HG03571 (cell line): Measurements from ENCODE around the gene CITED2.
"Not testable (repeated sequence)": the region's sequence is repeated elsewhere in the genome, so short reads cannot be mapped to it uniquely, and the experiment has no call there.

Experiments
- ATAC-seq: cut with Tn5 transposase; IDR thresholded peaks from one replicate; pipeline ENCODE4 v1.9.1; 2021; ENCODE audit not compliant: unreplicated experiment

The CITED2 gene

DNA sequence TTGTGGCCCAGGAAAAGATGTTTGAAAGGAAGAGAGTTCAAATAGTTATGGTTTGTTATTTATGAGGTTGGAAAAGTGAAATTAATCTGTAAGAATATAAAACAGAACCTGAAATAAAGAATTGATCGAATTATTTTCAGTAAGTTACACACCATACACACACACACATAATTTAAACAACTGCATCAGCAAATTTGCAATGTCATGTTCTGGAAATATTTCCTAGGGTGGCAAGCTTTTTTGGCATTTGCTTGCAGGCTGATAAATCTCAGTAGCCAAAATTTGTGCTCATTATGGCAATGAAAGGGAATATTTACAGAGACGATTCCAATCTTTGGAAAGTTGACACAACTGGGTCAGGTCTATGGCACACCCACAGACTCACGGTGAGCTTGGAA, 9.5 kb downstream of the CITED2 start:
- no peak for ATAC-seq

DNA sequence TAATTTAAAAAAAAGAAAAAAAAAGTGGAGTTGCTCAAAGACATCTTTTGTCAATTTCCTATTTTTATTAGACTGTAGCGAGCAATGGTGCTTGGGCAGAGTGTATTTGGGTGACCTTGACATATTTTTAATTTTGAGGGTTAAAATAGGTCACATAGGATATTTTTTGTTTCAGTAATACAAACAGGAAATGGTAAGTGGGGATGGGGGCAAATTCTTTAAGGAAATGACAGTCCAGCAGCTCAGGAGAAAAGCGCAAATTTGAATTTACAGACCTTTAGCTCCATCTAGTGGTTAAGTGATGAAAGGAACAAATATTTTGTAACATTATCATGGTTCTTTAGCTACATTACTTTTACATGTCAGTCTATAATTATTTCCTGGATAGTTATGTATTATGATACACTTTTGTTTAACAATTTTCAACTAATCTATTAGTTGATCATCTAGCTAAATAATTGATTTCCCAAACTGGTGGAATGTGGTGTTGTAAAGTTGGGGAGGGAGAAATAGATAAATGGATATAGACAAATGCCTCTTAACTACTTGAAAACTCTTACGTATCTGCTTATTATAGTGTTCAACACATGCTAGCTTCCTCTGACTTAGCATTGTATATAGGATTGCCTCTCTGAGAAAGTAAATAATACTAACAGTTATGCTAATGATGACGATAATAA, 10.0 kb downstream of the CITED2 start:
- no peak for ATAC-seq

DNA sequence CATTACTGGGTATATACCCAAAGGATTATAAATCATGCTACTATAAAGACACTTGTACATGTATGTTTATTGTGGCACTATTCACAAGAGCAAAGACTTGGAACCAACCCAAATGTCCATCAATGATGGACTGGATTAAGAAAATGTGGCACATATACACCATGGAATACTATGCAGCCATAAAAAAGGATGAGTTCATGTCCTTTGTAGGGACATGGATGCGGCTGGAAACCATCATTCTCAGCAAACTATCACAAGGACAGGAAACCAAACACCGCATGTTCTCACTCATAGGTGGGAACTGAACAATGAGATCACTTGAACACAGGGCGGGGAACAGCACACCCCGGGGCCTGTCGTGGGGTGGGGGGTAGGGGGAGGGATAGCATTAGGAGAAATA, 10.7 kb downstream of the CITED2 start:
- not testable (repeated sequence) for ATAC-seq

DNA sequence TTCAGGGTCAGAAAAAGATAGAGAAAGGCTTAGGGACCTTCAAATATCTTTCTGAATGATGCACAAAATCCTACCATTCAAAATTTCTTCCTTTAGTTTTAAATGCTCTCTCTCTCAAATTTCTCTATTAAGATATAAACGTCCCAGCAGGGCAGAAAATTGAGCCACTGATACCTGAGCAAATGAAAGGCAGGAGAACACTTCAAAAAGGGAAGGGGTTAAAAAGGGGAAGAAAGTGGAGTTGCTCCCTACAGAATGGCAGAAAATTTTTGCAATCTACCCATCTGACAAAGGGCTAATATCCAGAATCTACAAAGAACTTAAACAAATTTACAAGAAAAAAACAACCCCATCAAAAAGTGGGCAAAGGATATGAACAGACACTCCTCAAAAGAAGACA, 11.3 kb downstream of the CITED2 start:
- not testable (repeated sequence) for ATAC-seq

DNA sequence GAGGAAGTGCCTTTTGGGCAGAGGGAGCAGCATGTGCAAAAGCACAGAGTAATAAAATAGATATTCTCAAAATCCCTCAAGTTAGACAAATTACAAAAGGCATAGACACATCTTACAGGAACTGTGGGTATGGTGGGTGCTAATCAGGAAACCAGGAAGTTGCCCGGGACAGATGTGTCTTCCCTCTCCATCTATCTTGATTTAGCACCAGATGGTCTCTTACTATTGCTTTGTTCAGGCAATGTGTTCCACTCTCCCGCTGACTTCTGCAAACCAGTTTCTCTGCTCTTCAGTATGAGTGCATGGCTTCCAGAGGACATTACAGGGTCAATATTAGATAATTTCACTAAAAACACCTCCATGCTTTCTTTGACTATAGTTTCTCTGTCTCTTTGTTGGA, 13.2 kb downstream of the CITED2 start:
- ATAC-seq = no peak

DNA sequence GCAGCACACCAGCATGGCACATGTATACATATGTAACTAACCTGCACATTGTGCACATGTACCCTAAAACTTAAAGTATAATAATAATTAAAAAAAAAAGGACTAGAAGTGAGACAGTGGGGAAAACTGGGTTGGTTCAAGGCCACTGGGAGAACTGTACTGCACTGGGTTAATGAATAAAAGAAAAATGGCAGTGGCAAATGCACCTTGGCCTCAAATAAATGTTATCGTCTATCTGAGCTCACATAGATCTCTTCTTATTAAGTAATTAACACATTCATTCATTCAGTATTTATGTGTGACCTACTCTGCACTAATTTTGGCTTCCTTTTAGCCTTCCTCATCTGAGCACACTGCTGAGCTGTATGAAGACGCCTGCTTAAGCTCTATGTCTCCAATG, 17.5 kb downstream of the CITED2 start:
- ATAC-seq = no peak

GRCh38 chr6:139355777-139356445, 18.5 kb downstream of the CITED2 start:
- no peak for ATAC-seq

GRCh38 chr6:139355172-139355571, 19.3 kb downstream of the CITED2 start:
- ATAC-seq = no peak

- no peak for ATAC-seq
Observed at GRCh38 chr6:139354189-139354588, 20.3 kb downstream of the CITED2 start.

DNA sequence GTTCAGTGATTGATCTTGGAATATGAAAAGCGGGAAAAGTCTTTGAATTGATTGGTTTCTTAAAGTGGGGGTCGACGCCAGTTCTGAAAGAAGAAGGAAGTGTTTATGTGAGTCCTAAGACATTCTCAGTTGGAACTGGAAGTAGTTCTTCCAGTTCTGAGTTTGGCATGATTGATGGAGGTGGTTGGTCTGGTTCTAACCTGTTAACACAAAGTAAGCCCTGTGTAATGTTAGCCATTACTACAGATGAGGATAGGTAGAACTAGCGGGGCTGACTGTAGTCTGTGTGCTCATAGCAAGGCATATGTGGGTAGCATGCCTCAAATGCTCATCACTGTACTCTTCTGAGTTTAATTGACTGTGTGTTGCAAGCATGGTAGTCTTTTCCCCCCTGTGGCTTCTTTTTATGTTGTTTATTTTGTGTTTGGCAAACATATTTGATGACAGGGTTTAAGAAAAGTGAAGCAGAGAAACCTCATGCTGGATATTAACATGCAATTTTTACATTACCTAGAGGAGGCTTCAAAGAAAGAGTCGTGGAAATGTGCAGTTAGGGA, 24.9 kb downstream of the CITED2 start:
- no peak for ATAC-seq

DNA sequence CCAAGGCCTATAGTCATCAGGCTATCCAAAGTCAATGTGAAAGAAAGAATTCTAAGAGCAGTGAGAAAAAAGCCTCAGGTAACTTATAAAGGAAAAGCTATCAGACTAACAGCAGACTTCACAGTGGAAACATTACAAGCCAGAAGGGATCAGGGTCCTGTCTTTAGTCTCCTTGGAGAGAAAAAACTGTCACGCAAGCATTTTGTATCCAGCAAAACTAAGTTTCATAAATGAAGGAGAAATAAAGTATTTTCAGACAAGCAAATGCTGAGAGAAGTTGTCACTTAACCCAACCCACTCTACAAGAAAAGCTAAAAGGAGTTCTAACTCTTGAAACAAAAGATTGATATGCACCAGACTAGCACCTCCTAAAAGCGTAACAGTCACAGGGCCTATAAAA, 28.1 kb downstream of the CITED2 start:
- no peak for ATAC-seq

DNA sequence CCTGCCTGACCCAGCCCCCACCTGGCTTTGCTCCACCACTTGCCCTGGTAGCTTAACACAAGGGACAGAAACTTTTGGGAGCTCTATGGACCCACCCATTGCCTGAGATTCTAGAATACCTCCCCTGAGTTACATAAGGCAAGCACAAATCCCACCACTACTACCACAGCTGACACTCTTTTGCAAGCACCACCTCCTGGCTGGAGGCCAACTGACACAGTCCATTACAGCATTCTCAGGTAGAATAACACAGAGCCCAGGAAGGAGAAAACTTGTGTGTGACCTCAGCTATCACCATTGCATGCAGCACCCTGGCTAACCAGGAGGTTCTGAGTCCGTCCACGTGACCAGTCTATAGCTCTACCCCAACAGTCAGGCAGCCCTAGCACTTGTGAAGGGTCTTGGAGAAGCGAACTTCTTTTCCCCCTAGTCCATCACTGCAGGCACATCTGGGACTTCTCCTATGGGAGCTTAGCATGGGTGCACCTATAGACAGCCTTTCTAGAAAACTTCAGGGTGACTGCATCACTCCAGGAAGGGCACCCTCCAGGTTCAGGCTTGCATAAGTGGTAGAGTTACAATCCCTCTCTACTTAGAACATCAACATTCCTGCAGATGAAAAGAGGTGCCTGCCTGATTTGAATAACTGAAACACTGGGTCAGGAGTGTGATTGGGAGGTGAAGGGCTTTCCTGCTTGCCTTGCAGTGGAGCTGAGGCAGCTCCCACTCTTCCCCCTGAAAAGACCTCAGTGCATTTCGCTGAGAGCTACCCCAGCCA, 30.1 kb downstream of the CITED2 start:
- ATAC-seq = no peak

GRCh38 chr6:139343052-139343750, 31.2 kb downstream of the CITED2 start:
- ATAC-seq = no peak

DNA sequence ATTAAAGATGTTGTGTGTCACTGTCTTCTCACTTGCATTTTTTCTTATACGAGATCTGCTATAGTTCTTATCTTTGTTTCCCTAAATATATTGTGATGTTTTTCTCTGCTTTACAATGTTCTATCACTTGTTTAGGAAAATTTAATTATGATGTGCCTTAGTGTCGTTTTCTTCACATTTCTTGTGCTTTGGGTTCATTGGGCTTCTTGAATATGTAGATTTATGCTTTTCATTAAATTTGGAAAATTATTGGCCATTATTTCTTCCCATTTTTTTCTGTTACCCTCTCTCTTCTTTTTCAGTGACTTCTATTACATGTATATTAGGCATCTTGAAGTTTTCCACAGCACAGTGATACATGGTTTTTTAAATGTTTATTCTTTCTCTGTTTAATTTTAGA, 33.4 kb downstream of the CITED2 start:
- no peak for ATAC-seq

- ATAC-seq = no peak
Observed at GRCh38 chr6:139338795-139339194, 35.7 kb downstream of the CITED2 start.

GRCh38 chr6:139337830-139338229, 36.6 kb downstream of the CITED2 start:
- no peak for ATAC-seq

DNA sequence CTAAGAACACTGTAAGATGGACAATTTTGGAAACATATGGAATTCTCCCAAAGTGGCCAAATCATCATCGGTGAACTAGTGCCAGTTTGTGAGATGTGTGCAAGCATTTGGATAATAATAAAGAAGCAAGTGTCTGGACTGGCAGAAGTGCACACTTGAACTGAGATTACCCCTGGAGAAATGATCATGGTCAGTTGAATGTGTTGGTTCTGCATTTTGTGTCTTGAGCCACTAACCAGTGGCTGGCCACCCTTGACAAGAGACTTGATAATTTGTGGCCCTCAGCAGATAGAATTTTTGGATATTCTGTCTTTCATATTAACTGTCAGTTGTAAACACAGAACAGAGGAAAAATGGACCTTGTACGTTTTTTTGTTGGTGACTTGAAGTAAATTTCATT, 37.4 kb downstream of the CITED2 start:
- no peak for ATAC-seq

GRCh38 chr6:139336488-139336887, 38.0 kb downstream of the CITED2 start:
- ATAC-seq = no peak

DNA sequence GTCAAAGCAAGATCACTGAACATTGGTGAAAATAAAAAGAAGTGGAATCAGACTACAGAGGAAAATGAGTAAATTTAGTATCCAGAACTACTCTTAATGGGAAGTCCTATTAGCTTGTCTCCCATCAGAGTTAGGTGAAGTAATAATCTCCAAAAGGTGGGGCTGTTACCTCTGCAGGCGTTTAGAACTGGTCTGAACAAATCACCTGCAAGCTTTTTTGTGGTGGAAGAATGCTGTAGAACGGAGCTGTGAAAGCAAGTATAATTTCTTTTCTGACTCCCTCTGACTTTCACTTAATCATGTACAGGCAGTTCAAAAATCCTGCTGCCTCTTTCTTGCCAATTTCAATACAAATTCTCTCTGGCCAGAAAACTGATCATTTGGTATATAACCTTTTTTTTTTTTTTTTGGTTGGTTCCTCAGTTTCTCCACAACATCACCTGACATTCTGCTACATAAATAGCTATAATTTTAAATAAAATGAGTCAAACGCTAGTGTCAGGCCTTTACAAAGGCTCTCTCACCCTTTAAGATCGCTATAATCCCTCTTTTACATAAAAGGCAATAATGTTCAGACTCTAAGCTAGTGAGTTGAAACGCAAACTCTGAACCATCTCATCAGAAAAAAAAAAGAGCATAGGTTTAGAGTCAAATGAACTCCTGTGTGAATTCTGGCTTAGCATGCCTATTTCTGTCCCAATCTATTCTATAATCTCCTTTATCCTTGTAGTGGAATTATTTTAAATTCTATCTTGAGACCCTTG, 38.8 kb downstream of the CITED2 start:
- no peak for ATAC-seq

- ATAC-seq = no peak
Observed at GRCh38 chr6:139334806-139335446, 39.5 kb downstream of the CITED2 start.
